HG03571 (cell line): ENCODE data around the gene OLA1.

Experiments used
- ATAC-seq: cut with Tn5 transposase; IDR thresholded peaks from one replicate; pipeline ENCODE4 v1.9.1; 2021; ENCODE audit not compliant: unreplicated experiment

Gene OLA1

GRCh38 chr2:174038462-174038861 lies 209.9 kb downstream of the OLA1 start:
- no peak for ATAC-seq

- no peak for ATAC-seq
Measured at GRCh38 chr2:174036825-174037224, 211.5 kb downstream of the OLA1 start.

GRCh38 chr2:174035981-174036742 lies 212.2 kb downstream of the OLA1 start:
- no peak for ATAC-seq

- no peak for ATAC-seq
Measured at GRCh38 chr2:174035117-174035635, 213.2 kb downstream of the OLA1 start.

- no peak for ATAC-seq
Measured at GRCh38 chr2:174033163-174033550, 215.2 kb downstream of the OLA1 start.

GRCh38 chr2:174031226-174031625 lies 217.1 kb downstream of the OLA1 start:
- ATAC-seq, result no peak

- ATAC-seq, result no peak
Measured at GRCh38 chr2:174028935-174029334, 219.4 kb downstream of the OLA1 start.

GRCh38 chr2:174027956-174028355 lies 220.4 kb downstream of the OLA1 start:
- no peak for ATAC-seq

- no peak for ATAC-seq
Measured at GRCh38 chr2:174026122-174026845, 222.0 kb downstream of the OLA1 start.

GRCh38 chr2:174025271-174026121 lies 222.8 kb downstream of the OLA1 start:
- ATAC-seq, result no peak

GRCh38 chr2:174024524-174025270 lies 223.6 kb downstream of the OLA1 start:
- no peak for ATAC-seq

- ATAC-seq, result no peak
Measured at GRCh38 chr2:174023591-174024523, 224.5 kb downstream of the OLA1 start.
